GM21723 (cell line): ENCODE measurements around the gene SYT1.
"Not testable (repeated sequence)": the region's sequence is repeated elsewhere in the genome, so short reads cannot be mapped to it uniquely, and the experiment has no call there.

Source experiments
- ATAC-seq: cut with Tn5 transposase; IDR thresholded peaks from one replicate; pipeline ENCODE4 v1.9.1; 2021; ENCODE audit warnings: mild to moderate bottlenecking, moderate library complexity; ENCODE audit not compliant: unreplicated experiment

The SYT1 gene

DNA sequence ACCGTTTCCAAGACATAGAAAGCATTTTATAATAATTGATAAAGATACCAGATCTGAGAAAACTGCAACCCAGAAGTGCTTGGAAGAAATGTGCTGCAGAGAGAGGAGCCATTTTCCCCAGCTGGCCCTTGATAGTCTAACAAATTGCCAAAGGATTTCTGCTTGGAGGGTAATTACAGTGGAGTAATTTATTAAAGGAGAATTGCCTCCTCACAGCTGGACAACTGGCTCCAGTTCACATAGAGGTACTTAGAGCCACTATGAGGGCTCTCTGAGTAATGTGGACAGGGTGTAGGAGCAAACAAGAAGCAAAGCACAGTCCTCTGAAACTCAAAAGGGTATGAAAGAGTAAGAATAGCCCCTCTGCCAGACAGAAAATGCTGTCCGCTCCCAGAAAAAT is 335.6 kb downstream of the SYT1 start:
- ATAC-seq = no peak

DNA sequence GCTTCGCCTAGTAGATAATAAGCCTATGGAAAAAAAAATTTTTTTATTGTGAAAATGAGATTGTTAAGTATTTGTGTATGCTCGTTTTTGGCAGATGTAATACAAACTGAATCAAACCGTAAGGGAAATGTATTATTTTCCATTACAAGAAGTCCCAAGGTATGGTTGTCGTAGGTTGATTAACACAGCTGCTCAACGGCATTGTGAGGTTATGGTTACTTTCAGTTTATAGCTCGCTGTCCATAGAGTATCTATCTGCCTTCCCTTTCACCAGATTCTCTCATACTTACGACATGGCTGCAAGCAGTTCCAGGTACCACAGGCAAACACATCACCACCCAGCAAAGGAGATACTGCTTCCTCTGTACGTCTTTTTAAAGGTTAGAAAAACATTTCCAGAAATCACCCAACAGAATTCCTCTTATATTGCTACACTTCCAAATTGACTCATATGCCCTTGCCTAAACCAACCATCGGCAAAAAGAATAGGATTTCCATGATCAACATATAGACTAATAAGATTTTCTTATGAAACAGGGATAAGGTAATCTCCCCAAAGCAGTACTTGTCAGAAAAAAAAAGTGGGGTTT is 338.6 kb downstream of the SYT1 start:
- no peak for ATAC-seq

DNA sequence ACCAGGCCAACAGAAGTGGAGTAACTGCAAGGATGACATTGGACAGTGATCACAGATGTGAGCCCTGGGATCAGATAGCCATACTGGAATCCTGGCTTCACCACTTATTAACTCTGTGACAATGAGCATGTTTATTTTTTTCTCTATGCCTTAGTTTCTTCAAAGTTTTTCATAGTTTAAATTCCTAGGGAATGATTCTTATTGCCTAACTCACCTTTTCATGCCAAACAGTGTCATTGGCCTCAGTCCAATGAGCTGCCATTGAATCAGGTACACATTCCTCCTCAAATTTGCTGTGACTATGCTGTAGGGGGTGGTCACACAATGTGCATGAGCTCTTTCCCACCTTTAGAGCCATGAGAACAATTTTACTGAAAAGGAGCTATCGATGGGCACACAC is 342.3 kb downstream of the SYT1 start:
- no peak for ATAC-seq

DNA sequence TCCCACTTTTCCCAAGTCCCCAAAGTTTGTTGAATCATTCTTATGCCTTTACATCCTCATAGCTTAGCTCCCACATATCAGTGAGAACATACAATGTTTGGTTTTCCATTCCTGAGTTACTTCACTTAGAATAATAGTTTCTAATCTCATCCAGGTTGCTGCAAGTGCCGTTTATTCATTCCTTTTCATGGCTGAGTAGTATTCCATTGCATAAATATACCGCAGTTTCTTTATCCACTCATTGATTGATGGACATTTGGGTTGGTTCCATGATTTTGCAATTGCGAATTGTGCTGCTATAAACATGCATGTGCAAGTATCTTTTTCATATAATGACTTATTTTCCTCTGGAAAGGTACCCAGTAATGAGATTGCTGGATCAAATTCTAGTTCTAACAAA is 345.8 kb downstream of the SYT1 start:
- not testable (repeated sequence) for ATAC-seq

DNA sequence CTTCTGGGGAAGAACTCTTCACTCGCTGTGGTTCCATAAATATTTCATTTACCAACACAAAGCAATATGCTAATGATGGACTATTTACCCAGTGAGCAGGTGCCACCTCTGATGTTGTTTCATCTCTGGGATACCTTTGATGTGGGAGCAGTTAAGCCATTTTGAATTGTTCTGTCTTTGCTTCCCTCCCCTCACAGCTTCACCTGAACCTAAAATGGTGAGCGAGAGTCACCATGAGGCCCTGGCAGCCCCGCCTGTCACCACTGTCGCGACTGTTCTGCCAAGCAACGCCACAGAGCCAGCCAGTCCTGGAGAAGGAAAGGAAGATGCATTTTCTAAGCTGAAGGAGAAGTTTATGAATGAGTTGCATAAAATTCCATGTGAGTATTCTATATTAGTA is 352.7 kb downstream of the SYT1 start:
- ATAC-seq = no peak

DNA sequence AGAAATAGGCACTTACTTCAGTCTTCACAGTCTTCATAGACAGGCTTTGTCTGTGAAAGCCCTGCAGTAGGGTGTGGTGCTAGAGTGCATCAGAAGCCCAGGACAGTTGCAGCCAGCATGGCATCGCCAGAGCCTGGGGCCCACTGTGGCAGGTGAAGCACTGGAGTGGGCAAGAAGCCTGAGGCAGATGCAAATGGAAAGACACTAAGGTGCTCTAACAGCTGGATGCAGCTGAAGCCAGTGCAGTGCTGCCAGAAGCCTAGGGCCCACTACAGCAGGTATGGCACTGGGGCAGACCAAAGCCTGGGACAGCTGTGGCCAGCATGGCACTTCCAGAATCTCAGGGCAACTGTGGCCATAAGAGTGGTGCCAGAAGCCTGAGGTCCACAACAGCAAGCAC is 358.6 kb downstream of the SYT1 start:
- ATAC-seq = no peak

DNA sequence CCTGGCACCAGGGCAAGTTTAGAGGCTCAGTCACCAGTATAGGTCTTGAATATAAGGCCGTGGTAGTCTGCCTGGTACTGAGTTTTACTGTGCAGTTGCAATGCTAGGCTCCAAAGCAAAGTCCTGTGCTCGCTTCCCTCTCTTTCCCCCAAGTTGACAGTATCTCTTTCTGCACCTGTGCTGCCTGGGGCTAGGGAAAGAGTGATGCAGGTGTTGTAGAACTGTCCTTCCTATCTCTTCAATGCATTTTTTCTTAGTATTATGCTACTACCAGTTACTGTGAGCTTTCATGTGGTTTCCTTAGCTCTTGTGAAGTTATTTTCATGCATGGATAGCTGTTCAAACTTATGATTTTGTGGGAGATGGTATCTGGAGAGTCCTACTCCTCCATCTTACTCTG is 359.2 kb downstream of the SYT1 start:
- ATAC-seq = no peak

DNA sequence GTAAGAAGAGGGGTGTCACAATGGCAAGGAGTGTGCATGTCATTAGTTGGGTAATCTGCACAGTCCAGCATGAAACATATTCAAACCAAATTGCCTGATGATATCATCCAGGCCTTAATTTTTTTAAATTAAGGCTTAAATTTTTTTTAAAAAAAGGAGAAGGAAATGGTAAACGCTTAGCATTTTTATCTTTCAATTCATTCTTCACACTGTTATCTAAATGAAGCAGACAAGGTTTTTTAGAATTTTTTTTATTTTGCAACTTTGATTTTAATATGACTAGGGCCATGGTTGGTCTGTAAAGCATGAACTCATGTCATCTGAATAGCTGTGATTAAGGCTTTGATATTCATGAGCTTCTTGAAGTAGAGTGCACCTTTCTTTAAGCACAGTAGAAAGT is 362.5 kb downstream of the SYT1 start:
- ATAC-seq = no peak

DNA sequence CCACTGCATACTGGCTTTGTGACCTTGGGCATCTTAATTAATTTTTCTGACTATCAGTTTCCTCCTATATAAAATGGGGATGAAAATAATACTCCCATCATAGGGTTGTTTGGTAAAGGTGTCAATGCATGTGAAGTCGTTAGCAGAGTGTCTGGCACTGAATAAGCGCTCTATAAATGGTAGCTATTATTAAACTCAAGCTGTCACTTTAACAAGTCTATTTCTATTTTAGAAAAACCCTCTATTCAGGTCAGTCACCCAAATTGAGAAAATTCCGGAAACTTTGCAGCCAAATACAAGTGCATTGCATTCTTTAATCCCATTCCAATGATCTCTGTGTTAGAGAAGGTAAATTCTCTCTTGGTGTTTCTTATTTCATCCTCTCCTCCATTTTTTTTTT is 363.1 kb downstream of the SYT1 start:
- ATAC-seq = no peak

DNA sequence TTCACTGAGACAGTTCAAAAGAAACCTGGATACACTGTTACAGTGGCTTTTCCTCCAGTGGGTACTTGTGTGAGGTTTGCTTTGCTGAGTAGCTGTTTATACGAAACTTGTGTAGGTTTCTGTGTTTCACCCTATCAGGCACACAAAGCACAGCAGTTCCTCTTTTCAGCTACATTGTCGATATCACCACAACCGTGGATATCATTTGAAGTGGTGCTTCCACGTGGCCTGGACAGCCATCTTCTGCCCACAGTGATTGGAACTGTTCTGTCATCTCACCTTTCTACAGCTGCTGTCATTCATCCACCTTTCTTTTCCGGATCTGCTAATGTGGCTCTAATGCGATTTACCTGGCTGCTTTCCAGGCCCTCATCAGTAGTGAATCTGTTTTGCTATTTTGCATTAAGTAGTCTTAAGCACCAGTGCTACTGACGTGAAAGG is 368.8 kb downstream of the SYT1 start:
- ATAC-seq = peak; percentile 81

DNA sequence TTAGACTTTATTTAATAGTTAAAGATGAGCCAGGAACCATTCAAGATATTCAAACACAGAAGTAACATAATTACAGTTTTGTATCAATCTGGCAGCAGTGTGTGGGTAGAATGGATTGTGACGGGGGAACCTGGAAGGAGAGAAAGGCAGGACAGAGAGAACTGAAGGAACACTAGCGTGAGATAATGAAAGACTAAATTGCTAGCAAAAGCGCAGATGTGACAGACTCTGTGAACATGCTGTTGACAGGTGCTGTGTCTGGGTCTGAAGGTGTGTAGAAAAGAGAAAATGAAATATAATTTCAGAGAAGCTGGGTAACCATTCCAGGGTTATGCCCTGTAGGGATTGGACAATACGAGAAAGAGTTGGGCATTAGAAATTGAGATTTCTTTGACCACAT is 372.3 kb downstream of the SYT1 start:
- no peak for ATAC-seq

DNA sequence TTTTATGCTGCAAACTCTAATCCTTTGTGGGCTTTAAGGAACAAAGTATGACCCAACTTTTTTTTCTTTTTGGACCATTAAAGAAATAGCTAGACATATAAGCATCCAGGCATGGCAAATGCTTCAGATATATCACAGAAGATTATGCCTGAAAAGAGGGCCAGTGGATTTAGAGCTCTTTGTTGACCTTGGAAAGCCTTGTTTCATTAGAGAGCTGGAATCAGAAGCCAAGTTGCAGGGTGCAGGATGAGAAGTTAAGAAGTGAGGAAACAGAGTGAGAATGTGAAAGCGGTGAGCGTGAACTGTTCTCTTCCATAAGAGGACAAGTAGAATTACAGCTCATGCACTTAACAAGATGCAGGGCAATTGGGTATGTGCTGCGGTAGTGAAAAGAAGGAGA is 373.7 kb downstream of the SYT1 start:
- no peak for ATAC-seq

DNA sequence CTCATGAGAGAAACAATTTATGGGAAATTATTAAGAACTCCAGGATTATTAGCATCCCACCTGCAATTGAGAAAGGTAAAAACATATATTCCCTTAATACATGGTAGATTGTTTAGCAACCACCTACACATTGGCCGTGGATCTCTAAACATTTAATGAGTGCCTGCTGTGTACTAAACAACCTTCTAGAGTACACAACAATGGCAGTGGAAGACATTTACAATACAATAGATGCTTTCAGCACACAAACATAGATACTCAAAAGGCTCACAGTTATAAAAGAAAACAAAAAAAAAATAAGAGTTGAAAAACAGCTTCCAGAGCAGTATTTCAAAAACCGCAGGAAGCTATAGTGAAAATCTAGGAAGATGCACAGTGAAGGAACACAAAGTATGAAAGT is 382.9 kb downstream of the SYT1 start:
- ATAC-seq = no peak

DNA sequence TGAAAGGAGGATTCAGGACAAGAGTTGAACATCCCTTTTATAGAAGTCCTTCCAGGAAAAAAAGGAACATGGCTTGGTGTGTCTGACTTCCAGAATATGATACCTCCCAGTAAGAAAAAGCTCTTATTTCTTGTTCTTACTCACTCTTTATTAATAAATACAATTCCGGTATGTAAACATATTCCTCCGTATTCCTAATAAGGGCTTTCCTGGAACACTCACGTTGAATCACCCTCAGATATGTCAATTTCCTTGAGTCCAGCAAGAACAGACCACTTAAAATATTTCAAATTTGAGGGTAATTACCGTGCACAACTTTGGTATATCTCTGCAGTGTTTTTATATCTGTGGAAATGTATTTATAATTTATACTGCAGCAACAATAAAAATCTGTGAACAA is 385.6 kb downstream of the SYT1 start:
- no peak for ATAC-seq

DNA sequence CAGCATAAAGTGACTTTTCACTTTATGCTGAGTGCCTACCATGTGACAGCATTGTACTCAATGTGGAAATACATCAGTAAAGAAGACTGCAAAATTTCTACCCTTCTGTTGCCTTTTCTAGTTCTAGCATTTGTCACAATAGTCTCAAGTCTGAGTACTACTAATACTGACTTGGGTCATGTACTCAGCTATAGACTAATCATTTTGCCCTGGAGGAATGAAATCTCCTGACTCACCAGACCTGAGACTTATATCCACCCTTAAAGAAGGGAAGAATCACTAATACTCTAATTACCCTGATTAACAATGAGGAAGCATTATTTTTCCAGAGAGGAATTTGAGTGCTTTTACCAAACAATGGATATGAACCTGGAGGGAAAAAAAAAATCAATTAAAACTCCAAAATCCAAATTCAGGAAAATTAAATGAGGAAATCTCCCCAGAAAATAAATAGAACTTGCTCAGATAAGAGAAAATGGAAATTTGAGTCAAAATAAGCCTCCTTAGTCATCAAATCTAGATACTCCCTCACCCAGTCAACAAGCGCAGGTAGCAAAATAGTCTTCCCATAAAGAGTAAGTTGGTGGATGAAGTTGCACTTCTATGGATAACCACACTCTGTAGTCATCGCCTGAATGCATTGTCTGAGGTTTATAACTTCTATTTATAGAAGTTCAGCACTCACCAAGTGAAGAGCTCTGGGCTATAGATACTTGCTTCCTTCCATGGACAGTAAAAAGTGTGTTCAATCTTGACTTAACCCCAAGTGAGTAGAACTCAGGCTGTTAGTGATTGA is 386.6 kb downstream of the SYT1 start:
- ATAC-seq = no peak

DNA sequence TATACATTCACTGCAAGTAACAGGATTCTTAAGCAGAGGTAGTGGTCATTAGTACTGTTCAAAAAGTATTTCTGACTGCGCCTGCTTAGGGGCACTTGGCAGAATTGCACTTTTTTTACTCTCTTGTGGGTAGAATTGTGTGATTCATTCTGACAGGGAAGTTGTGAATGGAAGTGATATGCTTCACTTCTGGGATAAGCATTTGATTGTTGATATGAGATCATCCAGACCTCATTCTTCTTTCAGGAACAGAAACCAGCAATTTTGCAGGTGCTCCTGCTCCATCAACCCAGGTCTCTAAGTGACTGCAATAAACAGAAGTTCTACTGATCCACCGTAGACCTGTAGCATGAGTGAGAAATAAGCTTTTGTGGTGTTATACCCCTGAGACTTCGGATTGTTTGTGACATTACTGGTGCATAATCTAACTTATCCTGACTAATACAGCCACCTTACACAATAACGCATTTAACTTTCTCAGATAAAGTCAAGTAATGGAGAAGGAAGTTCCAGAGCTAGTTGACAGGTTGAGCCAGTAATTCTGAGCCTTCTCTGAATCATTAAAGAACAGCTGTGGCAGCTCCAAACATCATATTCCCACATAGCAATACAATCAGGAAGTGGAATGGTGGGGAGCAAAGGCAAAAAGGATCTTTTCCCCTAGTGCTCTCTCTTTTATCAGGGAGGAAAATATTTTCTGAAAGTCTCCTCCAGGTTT is 387.9 kb downstream of the SYT1 start:
- no peak for ATAC-seq

DNA sequence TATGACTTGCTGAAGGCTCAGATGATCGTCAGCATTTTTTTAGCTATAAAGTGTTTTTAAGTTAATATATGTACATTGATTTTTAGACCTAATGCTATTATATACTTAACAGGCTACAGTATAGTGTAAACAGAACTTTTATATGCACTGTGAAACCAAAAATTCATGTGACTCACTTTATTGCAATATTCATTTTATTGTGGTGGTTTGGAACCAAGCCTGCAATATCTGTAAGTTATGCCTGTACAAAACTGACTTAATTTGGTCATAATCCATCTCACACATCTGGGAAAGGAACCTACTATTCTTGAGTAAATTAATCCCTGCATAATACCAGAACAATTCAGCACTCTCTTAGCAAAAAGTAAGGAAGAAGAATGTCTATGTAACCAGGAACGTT is 390.7 kb downstream of the SYT1 start:
- no peak for ATAC-seq

DNA sequence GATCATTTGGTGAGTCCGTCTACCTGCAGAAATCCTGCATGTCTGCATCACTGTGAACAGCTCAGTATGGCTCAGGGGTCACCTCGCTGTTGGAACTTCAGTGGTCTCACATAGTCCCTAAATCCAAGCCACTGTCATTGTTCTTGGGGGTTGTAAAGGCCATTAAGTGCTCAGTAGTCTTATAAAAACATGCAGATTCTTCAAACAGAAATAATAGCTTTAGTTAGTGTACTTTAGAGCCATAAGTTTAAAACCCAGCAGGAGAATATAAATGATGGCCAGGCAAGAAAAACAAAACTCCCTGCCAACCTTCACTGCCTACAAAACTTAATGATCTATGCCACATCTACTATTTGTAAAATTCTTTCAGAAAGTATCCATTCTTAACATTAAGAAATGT is 396.3 kb downstream of the SYT1 start:
- no peak for ATAC-seq

DNA sequence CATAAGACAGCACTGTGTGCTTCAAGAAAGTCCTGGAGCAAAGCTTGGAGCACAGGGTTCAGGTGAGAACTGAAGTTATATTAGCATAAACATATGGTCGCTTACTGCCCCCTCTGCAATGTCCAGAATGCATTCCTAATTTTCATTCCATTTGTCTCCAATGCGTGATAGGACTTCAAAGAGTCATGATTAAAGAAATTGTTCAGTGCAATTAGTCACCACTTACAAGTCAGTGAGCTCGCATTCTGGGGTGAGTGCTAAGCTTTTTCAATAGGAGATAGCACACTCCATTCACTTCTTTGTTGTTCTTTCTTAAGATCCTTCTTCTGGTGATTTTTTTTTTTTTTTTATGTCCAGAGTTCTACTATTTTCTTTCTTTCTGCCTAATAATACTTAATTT is 398.4 kb downstream of the SYT1 start:
- ATAC-seq = no peak

DNA sequence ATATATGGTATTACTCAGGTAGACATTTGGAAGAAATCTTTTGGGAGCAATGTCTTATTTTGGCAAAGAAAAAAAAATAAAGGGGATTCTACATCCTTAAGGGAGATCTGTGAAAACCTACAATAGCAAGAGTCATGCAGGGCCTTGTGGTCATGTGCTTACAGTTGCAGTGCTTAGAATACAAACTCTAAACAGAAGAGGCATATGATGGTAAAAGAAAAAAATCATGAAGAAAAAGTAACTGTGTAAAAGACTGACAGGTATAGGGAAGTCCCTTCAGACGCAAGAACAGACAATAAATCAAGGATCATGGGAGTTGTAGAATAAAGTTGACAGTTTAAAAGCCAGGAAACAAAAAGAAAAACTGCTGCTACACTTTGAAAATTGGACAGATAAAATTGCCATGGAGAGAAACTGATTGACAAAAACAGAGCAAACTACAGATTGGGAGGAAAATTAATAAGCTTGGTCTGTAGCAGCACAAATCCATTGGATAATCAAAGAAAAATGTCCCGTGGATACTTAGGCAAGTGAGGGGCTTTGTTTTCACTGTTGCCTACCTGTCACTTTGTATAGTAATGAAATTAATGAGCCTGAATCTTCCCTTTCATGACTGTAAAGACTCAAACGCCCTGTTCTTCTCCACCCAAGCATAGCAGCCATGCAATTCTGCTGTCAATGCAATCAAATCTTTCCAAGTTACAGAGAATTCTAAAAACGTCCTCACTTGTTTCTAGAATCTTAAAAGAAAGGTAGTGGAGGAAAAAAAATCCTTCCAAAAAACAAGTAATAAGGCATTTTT is 402.0 kb downstream of the SYT1 start:
- ATAC-seq = no peak

DNA sequence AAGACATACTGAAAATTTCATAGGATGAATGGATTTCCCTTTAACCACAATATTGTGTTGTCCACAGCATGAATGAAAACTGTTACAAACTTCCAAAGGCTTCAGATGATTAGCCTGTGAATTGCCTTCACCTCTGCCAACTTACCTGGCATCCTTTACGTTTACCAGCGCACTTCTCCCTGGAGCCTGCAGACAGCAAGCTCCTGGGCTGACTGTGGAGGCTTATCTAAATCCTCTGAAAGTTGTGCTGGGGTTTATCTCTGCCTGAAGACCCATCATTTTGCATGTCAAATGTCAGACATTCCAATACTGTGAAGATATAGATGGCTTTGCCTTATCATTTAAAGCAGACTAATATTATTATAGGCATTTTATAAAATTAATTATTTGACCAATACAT is 403.0 kb downstream of the SYT1 start:
- no peak for ATAC-seq
